ENCODE data around the gene TMEM132E.

TMEM132E gene

DNA sequence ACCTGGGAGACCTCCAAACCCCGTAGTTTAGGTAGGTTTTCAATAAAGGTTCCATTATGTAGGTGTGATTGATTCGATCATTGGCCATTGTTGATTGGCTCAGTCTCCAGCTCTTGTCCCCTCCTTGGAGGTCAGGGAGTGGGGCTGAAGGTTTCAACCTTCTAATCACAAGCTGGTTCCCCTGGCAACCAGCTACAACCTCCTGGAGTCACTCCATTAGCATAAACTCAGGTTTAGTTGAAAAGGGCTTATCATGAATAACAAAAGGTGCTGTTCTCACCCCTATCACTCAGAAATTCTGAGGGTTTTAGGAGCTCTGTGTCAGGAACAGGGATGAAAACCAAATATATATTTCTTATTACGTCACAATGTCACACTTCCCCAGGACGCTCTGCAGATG is 28.5 kb downstream of the TMEM132E start:
- DNase-seq, result no peak

DNA sequence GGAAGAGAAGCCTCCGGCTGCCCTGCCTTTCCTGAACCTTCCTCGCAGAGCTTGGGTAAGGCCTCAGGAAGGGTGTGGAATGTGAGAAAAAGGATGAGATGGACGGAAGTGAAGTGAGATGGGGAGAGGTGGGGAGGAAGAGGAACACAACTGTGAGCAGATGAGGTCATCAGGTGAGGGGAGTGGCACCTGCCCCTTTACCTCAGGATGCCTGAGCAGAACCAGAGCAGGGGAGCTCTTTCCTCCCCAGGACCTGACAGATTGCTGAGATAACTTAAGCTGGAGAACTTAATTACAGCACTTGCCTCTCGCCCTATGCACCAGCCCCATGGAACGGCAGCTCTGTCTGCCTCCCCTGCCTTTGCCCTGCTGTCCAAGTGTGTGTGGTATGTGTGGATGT is 29.8 kb downstream of the TMEM132E start:
- no peak for DNase-seq

DNA sequence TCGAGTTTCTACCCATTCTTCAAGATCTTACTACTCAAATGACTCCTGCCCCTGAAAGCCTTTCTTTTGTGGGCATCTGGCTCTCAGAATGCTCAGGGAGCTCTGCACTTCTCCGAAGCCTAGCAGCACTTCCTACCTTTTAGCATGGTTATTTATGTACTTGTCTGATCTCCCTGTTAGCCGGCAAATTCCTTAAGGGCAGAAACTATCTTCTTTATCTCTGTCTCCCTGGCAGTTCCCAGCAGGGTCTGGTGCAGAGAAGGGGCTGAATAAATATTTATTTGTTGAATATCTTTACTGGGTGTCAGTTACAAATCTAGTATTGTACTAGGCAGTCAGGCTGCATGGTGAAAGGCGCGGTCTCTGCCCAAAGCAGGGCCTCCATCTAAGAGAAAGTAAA is 30.7 kb downstream of the TMEM132E start:
- DNase-seq, result no peak

DNA sequence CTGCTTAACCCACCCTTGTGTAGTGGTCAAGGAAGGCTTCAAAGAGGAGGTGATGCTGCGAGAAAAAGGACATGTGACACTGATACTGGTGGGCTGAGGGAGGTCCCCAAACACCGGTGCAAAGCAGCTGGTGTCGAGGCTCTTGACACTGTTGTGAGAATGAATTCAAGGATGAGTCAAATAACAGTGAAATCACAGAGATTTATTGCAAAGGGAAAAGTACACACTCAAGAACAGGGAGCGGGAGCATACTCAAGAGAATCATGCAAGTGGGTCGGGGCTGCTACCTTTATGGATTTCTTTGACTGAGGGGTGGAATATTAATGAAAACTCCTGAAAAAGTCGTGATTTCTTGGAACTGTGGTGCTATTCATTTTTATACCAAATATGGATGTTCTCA is 31.1 kb downstream of the TMEM132E start:
- DNase-seq, result no peak

DNA sequence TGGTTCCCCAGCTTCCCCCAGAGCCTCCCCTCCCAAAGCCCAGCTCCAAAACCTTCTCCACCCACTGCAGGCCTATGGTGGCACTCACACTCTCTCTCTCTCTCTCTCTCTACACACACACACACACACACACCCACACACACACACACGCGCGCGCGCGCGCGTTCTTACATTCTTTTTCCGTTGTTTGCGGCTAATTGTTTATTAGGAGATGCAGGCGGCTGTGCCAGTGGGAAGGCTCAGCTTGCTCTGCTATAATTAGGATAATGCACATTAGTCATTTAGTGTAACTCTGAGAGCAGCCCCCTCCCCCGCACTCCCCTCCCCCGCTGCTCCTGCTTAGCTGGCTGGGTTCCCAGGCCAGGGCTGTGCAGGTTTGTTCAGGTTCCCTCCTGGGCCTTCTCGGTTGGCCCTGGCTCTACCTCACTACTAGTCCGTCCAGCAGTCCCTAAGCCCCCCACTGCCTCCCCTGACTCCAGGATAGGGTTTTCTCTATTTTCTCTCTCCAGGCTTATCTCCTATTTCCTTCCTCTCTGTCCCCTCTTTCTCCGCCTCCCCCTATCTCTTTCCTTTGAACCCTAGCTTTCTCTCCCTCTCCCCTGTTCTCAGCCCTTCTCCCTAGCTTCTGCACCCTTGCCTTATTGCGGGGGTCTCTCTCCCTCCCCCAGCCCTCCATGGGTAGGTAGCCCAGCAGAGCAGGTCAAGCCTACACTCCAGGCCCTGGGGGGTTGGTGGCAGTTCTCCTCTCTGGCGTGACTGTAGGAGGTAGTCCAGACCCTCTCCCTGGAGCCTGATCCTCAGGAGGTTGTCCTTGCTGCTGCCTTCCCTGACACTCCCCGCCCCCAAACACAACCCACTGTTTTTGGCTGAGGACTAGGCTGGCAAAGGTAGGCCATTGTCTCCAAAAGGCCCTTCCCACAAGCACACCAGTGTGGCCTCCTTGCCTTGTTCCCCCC is 34.0 kb downstream of the TMEM132E start:
- peak; percentile 94 for DNase-seq

DNA sequence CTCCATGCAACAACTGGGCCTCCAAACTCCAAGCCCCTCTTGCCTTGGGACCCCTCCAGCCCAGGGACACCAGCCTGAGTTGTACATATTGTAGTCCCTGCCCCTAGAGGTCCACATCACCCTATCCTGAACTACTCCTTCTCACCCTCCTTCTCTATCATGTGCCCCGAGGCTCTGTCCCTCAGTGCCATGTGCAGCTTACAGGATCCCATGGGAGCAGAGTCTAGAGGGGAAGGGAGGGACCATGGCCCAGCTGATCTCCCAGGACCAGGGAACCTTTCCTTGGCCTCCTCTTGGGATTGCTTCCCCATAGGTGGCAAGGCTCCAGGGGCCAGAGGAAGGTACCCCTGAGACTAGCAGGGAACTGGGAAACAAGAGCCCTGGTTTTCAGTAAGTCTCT is 35.3 kb downstream of the TMEM132E start:
- no peak for DNase-seq

DNA sequence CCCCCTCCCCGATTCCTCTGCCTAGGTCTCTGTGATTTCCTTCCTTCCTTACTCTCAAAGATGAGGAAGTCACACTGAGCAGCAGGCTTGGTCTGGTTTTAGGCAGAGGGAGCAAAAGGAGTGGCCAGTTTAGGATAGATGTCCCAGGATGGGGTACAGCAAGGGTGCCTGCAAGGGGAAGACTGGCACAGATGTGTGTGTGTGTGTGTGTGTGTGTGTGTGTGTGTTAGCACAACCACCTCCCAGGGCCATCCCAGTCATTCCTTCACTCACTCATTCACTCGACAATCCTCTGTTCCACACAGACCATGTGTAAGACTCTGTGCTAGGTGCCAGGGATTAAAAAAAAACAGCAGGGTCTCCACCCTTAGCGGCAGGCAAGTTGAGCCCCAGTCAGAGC is 35.9 kb downstream of the TMEM132E start:
- no peak for DNase-seq

DNA sequence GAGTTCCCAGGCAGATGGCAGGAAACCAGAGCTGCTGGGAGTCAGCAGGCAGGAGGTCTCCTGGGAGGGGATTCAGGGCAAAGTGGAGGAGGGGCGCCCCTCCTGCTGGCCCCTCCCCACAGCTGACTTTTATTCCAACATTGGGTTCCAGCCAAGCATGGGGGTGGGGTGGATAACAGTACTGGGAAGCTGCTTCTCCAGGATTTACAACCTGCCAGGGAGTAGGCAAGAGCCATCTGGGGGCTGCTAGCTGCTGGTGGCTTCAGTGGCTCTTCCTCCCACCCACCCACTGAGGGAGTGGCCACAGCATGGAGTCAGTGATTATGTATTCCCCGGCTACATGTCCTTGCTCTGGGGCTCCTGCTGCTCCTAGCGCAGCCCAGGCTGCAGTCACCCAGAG is 36.8 kb downstream of the TMEM132E start:
- DNase-seq, result peak; percentile 90

DNA sequence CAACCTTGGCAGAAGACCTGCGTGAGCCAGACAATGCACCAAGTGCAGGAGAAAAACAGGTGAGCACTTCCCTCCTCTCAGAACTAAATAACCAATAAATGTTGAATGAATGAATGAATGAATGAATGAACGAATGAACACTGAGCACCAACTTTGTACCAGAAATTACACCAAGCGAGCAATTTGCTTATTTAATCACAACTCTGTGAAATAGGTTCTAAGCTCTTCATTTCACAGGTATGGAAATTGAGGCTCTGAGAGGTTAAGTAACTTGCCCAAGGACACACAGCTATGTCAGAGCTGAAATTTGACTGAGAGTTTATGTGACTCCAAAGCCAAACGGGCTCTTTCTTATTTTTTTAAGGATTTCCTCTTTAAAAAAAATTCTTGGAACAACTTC is 38.0 kb downstream of the TMEM132E start:
- DNase-seq, result no peak

DNA sequence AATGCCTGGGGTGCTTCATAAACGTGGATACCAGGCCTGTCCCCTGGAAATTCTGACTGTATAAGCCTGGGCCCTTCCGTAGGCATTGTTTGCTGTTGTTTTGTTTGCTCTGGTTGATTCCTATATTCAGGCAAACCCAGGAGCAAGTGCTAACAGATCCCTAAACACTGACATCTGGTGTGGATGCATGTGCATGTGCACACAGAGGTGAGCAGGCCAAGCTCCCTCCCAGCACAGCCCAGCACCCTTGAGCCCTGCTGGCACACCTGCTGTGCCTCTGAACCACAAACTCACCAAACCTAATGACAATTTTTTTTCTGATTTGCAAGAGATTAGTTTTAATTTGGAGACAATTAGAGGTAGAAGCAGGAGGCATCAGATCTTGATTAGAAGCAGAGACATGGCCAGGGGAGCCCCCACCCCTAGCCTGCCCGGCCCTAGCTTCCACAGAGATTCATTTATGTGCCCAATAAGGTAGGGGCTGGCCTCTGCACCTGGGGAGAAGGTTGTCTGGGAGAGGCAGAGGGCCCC is 40.4 kb downstream of the TMEM132E start:
- peak; percentile 26 for DNase-seq

DNA sequence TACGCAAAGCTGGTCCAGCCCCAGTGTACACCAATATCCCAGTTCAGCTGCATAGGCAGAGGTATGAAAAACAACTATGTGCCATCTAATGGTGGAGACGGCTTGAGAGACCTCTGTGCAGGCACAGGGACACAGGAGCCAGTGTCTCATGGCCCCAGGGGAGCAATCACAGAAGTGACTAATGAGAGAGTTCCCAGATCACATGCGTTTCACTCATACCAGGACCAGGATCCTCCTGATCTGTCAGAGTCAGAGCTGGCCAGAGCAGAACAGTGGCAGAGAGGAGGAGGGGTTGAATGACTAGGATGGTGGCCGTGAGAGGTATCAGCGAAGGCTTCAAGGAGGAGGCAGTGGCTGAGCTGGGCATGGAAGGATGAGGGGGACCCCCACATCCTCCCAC is 41.1 kb downstream of the TMEM132E start:
- DNase-seq, result no peak

DNA sequence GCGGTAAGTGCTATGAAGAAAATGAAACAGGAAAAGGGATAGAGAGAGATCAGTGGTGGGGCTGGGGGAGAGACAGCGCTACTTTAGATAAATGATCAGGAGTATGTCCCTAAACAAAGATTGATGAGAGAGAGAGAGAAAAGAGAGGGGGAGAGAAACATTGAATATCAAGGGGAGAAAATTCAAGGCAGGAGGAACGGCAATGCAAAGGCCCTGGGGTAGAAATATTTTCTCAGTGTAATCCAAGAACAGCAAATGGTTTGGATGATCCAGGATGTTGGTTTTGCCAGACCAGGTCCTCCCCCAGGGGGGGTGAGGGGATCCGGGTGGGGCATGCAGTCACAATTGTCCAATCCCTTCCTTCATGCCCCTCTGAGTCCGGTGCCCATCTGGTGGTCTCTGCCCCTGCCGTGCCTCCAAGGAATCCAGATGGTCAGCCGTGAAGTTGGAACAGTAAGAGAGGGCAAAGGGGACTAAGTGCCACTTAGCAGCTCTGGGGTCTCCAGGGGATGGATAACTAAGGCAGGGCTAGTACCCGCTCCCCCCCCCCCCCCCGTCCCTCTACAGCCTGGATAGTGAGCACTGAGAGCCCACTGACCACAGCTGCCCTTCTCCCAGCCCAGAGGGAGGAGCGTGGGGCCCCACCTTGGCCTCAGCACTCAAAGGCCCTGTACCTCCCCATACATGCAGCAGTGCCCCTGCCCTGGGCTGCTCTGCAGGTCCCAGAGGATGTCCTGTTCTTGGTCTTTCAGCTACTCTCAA is 43.7 kb downstream of the TMEM132E start:
- DNase-seq, result no peak

DNA sequence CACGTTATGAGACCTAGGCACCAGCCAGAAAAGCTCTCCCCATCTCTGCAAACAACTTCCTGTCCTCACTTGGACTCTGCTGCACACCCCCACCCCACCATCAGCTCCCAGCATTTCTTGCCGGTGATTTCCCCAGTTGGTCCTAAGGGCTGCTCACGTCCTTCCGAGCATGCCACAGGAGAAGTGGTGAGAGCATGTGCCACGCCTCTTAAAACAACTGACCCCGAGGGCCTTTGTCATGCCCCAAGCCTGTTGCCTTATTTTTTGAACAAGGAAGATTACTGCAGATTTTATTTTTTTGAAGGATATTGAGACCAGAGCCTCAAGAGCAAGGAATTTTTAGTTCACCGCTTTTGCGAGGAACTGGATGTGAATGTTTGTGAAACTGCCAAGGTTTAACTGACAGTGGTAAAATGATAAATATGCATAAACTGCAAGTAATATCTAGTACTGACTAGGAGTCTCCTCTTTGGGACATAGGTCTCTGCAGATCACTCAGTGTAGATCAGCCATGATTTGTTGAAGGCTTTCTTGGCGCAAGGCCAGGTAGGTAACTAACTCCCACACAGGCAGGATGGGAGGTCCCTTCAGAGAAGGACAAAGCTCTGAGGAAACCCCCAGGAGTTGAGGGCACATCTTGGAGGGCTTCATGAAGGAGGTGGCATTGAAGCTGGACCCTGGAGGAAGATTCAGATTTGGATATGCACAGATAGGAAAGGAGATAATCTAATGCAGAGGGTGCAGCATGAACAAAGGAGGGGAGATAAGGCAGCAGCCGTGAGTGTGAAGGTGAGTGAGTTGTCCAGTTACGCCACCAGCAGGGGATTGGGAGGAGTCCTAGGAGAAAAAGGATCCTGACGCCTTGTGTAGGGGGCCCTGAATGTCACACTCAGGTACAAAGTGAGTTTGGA is 44.7 kb downstream of the TMEM132E start:
- peak; percentile 46 for DNase-seq

DNA sequence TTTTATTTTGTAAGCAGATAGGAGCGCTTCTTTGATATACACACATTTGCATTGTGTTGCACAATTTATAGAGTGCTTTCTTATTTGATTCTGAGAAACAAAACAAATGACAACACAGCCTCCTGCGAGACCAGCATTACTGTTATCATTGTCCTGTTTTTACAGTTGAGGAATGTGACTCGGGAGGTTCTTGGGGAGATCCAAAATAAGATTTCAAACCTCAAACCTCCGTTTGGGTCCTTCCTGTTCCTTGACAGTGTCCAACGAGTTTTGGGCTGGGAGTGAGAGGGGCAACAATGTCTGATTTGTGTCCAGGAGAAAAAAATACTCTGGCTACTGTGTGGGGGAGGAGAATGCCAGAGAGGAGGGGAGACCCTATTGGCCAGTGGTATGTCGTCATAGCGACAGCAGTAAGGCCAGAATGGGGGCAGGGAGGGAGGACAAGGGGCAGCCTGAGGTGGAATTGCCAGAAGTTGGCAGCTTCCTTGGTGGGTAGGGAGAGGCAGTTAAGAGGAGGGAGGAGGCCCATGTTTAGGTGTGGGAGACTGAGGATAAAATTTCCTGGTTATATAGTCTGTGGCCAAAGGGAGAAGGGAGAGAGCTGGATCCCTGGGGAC is 45.5 kb downstream of the TMEM132E start:
- no peak for DNase-seq

DNA sequence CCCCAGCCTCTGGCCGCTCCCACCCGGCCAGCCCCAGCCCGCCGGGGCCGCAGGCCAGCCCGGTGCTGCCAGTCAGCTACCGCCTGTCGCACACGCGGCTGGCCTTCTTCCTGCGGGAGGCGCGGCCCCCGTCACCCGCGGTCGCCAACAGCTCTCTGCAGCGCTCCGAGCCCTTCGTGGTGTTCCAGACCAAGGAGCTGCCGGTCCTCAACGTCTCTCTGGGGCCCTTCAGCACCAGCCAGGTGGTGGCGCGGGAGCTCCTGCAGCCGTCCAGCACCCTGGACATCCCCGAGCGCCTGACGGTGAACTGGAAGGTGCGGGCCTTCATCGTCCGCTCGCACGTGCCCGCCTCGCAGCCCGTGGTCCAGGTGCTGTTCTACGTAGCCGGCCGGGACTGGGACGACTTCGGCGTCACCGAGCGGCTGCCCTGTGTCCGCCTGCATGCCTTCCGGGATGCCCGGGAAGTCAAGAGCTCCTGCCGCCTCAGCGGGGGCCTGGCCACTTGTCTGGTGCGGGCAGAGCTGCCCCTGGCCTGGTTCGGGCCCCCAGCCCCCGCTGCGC is 46.8 kb downstream of the TMEM132E start:
- no peak for DNase-seq

DNA sequence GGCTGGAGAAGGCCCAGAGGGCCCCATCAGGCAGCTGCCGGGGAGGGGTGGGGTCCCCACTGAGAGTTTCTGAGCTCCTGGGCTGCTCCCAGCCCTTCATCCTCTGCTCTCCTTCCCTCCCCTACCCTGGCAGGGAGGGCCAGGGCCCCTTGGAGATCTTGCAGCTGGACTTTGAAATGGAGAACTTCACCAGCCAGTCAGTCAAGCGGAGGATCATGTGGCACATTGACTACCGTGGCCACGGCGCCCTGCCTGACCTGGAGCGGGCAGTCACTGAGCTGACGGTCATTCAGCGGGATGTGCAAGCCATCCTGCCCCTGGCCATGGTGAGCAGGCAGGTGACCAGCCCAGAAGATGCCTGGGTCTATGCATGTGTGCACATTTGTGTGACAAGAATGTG is 49.5 kb downstream of the TMEM132E start:
- DNase-seq, result no peak

DNA sequence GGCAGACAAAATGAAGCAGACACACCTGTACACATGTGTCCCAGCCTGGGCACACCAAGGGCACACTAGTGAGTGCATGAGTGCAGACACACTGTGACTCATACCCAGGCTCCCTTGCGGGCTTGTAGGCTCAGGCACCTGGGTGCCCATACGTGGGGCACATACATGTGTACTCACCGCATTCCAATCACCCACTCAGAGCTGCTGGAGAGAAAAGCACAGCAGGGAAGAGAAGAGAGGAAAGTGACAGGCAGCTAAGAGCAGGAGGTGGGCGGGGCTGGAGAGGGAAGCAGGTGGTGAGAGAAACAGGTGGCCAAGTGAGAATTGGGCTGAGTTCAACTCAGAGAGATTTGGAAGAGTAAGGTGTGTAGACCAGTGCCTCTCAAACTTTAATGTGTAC is 54.0 kb downstream of the TMEM132E start:
- peak; percentile 85 for DNase-seq

DNA sequence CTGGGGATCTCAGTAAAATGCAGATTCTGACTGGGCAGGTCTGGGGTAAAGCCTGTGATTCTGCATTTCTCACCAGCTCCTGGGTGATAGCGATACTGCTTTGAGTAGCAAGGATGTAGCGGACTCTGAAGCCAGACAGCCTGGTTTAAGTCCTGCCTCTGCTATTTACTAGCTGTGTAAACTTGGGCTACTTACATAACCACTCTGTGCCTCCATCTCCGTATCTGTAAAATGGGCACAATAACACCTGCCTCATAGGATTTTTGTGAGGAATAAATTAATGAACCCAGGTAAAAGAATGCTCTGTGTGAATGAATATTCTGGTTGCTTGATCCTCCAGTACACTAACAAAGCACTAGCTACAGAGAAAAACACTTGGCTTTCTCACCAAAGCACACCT is 54.4 kb downstream of the TMEM132E start:
- no peak for DNase-seq

DNA sequence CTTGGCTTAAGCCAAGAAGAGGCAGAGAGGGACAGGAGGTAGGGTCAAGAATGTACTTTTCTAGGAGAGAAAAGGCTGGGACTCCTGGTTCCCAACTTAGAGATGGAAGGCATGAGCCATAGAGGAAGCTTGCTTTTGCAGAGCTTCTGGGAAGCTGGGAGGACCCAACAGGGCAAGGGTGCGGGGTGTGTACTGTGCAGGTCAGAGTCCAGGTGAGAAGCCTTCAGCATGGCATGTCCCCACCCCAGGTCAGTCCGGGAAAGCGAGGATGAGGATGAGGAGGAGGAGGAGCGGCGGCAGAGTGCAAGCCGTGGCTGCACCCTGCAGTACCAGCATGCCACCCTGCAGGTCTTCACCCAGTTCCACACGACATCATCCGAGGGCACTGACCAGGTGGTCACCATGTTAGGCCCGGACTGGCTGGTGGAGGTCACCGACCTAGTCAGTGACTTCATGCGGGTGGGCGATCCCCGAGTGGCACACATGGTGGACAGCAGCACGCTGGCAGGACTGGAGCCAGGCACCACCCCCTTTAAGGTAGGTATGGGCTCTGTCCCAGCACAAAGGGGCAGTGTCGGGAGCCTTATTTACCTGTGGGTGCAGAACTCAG is 55.3 kb downstream of the TMEM132E start:
- DNase-seq, result no peak

DNA sequence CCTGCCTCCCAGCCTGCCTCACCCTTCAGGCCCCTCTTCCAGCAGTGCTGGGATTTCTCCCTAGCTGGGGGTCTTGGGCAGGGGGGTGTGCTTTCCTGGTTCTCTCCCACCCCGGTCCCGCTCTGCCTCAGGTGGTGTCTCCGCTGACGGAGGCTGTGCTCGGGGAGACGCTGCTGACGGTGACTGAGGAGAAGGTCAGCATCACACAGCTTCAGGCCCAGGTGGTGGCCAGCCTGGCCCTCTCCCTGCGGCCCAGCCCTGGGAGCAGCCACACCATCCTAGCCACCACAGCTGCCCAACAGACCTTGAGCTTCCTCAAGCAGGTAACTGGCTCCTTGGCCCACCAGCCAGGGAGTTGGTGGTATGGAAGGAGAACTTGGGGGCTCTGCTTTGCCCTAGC is 56.5 kb downstream of the TMEM132E start:
- no peak for DNase-seq

DNA sequence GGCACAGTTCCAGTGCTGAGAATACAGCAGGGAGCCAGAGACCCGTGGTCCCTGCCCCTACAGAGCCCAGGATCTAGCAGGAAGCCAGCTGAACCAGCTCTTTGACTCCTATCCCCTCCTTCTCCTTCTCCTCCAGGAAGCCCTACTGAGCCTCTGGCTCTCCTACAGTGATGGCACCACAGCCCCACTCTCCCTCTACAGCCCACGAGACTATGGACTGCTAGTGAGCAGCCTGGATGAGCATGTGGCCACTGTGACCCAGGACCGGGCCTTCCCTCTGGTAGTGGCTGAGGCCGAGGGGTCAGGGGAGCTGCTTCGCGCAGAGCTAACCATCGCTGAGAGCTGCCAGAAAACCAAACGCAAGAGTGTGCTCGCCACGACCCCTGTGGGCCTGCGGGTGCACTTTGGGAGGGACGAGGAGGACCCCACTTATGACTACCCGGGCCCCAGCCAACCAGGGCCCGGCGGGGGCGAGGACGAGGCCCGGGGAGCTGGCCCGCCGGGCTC is 57.7 kb downstream of the TMEM132E start:
- no peak for DNase-seq
